ENCODE measurements around the gene FOXJ1. TPM values are rescaled to one million over a fixed set of nuclear protein-coding genes. Genes with fewer than 3 reads are reported as not detected.

Gene FOXJ1
- total RNA-seq, 1 donor from 2014 or later = 2.1 TPM

DNA sequence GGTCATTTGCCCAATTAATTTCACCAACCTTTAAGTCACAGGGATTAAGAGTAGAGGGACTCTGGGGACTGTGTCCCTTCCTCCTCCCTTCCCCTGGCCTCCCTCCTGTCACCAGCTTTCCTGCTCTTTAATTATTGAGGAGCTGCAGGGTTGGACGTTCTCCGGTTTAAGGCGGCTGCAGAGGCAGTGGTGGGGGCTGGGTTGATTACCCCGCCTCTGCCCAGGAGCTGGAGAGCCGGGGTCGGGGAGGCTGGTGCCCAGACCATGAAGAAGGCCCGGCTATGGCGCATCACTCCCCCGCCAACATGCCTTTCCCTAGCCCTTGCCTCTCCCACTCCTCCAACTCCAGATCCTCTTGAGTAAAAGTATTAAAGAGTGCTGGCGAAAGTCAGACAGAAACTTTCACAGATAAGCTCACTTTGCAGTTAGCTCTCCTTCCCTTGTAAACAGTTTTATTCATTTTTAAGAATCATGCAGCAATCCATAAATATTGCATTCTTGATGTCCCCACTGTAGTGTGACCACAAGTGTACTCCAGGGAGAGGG is 1.1 kb upstream of the FOXJ1 start:
- peaks cover 67% of the 10 kb centered on the region for H3K4me1 Mint-ChIP-seq (ENCODE audit: unreplicated experiment)
- no peak for DNase-seq (ENCODE audit: low spot score)
- H3K27me3 Mint-ChIP-seq (ENCODE audit: unreplicated experiment) = peaks cover 18% of the 10 kb centered on the region
- TF ChIP-seq, protein P1, sequence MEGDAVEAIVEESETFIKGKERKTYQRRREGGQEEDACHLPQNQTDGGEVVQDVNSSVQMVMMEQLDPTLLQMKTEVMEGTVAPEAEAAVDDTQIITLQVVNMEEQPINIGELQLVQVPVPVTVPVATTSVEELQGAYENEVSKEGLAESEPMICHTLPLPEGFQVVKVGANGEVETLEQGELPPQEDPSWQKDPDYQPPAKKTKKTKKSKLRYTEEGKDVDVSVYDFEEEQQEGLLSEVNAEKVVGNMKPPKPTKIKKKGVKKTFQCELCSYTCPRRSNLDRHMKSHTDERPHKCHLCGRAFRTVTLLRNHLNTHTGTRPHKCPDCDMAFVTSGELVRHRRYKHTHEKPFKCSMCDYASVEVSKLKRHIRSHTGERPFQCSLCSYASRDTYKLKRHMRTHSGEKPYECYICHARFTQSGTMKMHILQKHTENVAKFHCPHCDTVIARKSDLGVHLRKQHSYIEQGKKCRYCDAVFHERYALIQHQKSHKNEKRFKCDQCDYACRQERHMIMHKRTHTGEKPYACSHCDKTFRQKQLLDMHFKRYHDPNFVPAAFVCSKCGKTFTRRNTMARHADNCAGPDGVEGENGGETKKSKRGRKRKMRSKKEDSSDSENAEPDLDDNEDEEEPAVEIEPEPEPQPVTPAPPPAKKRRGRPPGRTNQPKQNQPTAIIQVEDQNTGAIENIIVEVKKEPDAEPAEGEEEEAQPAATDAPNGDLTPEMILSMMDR (IDR thresholded peaks at IDR 0.05; ENCODE audit: unreplicated experiment) = no peak
- H3K27ac Mint-ChIP-seq (ENCODE audit: unreplicated experiment) = no peak overlapping the region
- peaks cover 10% of the 10 kb centered on the region for H3K36me3 Mint-ChIP-seq (ENCODE audit: low read depth, unreplicated experiment)
- peak overlapping the region; percentile 63 for H3K4me3 Mint-ChIP-seq (ENCODE audit: unreplicated experiment)
- no peaks in the 10 kb centered on the region for H3K9me3 Mint-ChIP-seq (ENCODE audit: unreplicated experiment)

DNA sequence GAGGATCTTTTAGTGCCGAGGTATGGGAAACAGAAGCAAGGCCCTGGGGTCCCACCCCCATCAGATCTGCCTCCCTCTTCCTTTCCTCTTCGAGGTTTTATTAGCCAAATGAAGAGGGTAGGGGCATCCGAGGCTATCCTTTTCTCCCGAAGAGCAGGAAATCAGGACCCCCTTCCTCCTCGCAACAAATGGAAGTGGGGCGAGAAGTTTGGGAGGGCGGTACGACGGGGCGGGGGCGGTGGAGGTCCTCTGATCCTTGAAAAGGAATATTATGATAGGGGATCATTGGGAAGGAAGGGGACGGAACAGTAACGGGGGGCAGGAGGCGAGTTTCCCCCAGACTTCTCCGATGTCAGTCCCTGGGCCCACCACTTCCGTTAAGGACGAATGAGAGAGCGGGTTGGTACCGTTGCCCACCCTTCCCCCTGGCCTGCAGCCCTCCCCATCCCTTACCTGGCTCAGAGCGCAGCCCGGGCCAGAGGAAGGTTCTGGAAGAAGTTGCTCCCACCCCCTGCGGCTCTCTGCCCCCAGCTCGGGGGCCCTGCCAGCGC is 309 bp downstream of the FOXJ1 start:
- Mint-ChIP-seq H3K27me3 (ENCODE audit: unreplicated experiment) (peaks cover 24% of the 10 kb centered on the region), H3K4me1 (ENCODE audit: unreplicated experiment) (peaks cover 55% of the 10 kb centered on the region), H3K9me3 (ENCODE audit: unreplicated experiment) (no peaks in the 10 kb centered on the region), H3K36me3 (ENCODE audit: low read depth, unreplicated experiment) (peaks cover 10% of the 10 kb centered on the region), H3K27ac (ENCODE audit: unreplicated experiment) (no peak overlapping the region), H3K4me3 (ENCODE audit: unreplicated experiment) (no peak overlapping the region)
- no peak for DNase-seq (ENCODE audit: low spot score)
- TF ChIP-seq, protein P1 (IDR thresholded peaks at IDR 0.05; ENCODE audit: unreplicated experiment) = no peak

DNA sequence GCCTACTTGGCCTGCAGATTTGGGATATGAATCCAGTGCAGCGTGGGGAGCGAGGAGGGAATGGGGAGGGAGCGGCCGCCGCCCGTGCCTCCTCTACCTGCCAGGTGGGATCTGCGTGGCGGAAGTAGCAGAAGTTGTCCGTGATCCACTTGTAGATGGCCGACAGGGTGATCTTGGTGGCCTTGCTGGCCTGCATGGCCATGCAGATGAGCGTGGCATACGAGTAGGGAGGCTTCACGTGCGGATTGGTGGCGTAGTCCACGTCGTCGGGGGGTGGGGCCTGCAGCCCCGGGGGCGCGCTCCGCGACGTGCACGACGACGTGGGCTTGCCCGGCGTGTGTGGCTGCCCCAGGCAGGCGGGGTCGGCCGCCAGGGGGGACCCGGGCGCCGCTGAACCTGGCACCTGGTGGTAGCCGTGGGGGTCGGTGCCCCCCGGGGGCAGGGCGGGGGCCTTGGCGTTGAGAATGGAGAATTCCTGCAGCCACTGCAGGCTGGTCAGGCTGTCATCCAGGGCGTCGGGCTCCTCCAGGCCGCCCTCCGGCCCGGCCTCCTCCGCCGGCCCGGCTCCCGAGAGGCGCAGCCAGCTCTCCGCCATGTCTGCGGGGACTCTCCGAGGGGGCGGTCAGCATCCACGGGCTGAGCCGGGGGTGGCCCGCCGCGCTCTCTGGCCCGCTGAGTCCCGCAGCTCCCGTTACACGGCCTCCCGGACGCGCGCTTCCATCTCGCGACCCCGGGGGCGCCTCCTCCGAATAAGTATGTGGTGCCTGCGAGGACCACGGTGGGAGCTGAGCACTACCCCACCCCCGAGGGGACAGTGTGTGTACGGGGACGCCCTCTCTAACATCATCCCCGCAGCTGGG is 1.0 kb downstream of the FOXJ1 start:
- TF ChIP-seq, protein P1 (IDR thresholded peaks at IDR 0.05; ENCODE audit: unreplicated experiment) = no peak
- Mint-ChIP-seq H3K27me3 (ENCODE audit: unreplicated experiment) (peaks cover 26% of the 10 kb centered on the region), H3K4me1 (ENCODE audit: unreplicated experiment) (peaks cover 51% of the 10 kb centered on the region), H3K27ac (ENCODE audit: unreplicated experiment) (no peak overlapping the region), H3K9me3 (ENCODE audit: unreplicated experiment) (no peaks in the 10 kb centered on the region), H3K36me3 (ENCODE audit: low read depth, unreplicated experiment) (peaks cover 10% of the 10 kb centered on the region), H3K4me3 (ENCODE audit: unreplicated experiment) (peak overlapping the region; percentile 45)
- peak; percentile 61 for DNase-seq (ENCODE audit: low spot score)

DNA sequence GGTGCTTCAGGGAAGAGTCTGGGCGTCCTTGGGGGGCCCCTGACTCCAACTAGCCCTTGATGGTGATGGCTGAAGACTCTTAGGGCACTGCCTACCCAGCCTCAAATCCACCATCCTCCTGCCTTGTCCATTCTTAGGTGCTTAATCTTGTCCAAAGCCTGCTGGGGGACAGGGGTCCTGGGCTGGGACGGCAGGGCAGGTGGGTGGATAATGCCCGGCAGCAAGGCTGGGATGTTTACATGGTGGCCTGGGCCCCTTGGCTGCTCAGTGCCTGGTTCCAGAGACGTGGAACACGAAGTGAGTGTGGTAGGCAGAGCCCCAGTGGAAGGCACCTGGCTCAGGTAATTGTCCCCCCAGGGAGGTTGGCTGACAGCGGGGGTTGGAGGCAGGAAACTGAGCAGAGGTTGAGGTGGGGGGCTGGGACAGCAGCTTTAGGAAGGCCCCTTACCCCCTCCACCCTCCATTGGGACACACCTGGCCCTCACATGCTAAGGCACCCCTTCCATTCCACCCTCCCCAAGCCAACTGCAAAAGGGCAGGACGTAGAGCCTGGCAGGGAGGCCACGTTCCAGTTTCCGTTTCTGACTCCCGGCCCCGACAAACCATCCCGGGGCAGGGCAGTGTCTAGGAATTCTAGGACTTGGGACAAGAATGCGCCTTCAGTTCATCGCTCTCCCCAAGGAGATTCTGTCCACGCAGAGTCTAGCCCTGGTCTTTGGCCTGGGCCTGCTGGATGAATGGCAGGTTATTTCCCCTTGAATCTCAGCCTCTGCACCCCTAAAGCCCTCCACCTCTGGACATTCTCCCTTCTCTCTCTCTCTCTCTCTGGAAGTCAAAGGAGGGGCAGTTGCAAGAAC is 1.9 kb downstream of the FOXJ1 start:
- H3K36me3 Mint-ChIP-seq (ENCODE audit: low read depth, unreplicated experiment) = peaks cover 10% of the 10 kb centered on the region
- H3K27ac Mint-ChIP-seq (ENCODE audit: unreplicated experiment) = no peak overlapping the region
- H3K4me1 Mint-ChIP-seq (ENCODE audit: unreplicated experiment) = peaks cover 44% of the 10 kb centered on the region
- DNase-seq (ENCODE audit: low spot score) = no peak
- H3K9me3 Mint-ChIP-seq (ENCODE audit: unreplicated experiment) = no peaks in the 10 kb centered on the region
- H3K4me3 Mint-ChIP-seq (ENCODE audit: unreplicated experiment) = peak overlapping the region; percentile 45
- TF ChIP-seq, protein P1 (IDR thresholded peaks at IDR 0.05; ENCODE audit: unreplicated experiment) = no peak
- peaks cover 26% of the 10 kb centered on the region for H3K27me3 Mint-ChIP-seq (ENCODE audit: unreplicated experiment)
